NCI-H1048 (cell line): ENCODE data around the gene GPR132.
"Not testable (repeated sequence)": the region's sequence is repeated elsewhere in the genome, so short reads cannot be mapped to it uniquely, and the experiment has no call there.

Experiments used
- DNase-seq: peaks from one replicate; lab custom pipeline; 2025; lab: John Stamatoyannopoulos, UW

GPR132 gene

DNA sequence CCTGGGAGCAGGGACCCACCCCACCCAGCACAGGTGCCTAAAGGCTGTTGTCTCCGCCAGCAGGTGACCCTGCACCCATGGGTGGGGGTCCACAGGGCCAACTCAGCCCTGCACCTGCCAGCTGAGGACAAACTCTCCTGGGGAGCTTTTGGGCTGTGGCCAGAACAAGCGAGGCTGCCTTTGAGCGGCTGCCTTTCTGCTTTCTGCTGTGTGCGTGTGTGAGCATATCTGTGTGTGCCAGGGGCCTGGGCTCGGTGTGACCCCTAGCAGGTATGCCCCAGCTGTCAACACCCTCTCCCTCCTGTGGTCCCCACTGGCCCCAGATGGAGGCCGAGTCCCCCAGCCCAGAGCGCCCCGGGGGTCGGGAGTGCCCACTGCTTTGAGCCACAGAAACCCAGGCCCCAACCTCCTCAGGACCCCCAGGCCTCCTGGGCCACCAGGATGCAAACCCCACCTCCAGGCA, 25.9 kb upstream of the GPR132 start:
- no peak for DNase-seq

DNA sequence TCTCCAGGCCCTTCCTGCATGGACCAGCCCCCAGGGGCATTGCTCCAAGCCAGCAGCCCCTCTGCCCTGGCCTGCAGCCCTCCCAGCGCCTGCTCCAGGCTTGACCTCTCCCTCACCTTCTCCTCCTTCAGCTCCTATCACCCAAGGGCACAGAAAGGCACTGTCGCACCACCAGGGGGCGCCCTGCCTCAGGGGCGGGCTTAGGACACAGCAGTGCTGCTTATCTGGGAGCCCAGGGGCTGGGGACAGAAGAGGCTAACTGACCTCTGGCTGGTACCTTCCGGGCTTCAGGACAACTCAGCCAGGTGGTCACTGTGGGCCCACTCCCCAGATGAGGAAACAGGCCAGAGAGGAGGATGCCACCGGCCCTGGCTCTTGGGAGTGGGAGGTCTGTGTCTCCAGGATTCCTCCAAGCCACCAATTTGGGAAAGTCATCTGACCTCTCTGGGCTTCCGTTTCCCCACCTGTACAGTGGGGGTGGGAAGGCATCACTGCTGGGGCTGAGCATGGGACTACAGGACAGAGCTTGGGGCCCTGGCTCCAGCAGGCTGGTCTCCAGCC, 25.3 kb upstream of the GPR132 start:
- DNase-seq = peak; percentile 36

GRCh38 chr14:105089746-105090492, 24.7 kb upstream of the GPR132 start:
- DNase-seq = no peak

DNA sequence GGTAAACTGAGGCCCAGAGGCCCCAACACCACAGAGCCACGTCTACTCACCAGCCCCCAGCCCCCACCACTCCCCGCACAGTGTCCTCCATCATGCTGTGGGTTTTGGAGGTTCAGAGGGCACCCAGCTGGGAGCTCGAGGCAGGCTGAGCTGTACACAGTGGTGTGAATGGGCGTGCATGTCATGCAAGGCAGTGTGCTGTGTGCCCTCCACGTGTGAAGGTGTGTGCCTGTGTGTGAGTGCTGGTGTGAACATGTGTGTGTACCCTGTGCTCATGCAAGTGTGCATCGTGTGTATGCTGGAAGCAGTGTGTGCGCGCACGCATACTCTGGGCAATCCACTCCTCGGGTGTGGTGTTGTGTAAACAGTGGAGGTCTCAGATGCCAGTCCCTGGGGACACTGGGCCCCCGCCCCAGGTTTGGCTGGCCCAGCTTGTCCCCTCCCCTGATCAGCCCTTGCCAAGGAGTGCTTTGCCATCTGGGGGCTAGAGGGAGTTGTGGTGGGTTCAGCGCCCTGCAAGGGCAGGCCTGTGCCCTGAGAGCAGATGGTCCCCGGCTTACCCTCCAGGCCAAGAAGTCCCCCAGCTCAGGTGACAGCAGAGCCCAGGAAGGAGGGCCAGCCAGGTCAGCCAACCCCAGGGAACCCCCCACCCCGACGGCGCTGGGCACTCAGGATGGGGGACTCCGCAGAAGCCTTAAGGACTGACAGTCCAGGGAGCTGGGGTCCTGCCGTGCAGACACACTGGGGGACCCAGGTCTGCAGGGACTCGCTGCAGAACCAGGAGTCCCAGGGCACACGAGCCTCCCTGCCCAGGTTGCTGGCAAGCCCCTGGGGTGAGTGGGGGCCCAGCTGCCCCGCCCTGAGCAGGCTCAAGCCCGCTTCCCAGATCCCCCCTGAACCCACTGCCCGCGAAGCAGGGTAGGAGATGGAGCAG, 23.8 kb upstream of the GPR132 start:
- DNase-seq = no peak

GRCh38 chr14:105087963-105088811, 23.0 kb upstream of the GPR132 start:
- DNase-seq = no peak

- no peak for DNase-seq
These were observed 22.2 kb upstream of the GPR132 start for GRCh38 chr14:105087308-105087962.

- DNase-seq = no peak
These were observed 21.6 kb upstream of the GPR132 start for GRCh38 chr14:105086833-105087307.

- no peak for DNase-seq
These were observed 20.5 kb upstream of the GPR132 start for GRCh38 chr14:105085766-105086165.

DNA sequence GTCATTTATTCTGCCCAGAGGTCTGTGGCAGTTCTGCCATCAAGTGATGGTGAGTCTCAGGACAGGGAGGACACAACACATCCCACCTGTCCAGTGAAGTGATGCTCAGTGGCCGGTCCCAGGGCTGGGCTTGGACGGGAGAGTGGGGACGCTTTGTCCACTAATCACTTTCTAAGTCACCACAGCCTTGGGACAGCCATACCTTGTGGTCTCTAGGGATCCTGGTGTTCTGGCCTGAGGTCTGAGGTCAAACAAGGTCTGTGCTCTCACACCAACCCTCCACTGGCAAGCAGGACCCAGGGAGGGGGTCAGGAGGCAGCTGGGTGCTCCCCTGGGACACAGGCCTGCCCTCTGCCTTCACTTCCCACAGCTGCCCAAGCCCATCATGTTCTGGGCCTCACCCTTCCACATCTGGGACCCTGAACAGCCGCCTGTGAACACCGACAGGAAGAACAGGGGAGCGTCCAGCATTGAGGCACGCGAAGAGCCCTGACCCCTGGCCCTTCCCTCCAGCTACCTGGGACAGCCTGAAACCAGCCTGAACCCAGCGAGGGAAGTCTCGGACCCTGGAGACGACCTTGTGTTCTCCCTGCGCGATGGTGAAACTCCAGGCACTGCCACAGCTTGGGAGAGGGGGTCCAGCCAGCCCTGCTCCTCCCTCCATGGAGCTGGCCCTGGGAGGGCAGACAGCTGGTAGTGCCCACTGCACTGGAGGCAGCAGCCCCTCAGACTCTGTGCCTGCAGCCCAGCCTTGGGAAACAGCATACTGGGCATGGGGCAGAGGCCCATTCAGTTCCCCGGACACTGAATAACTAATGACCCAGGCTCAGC, 19.7 kb upstream of the GPR132 start:
- no peak for DNase-seq

DNA sequence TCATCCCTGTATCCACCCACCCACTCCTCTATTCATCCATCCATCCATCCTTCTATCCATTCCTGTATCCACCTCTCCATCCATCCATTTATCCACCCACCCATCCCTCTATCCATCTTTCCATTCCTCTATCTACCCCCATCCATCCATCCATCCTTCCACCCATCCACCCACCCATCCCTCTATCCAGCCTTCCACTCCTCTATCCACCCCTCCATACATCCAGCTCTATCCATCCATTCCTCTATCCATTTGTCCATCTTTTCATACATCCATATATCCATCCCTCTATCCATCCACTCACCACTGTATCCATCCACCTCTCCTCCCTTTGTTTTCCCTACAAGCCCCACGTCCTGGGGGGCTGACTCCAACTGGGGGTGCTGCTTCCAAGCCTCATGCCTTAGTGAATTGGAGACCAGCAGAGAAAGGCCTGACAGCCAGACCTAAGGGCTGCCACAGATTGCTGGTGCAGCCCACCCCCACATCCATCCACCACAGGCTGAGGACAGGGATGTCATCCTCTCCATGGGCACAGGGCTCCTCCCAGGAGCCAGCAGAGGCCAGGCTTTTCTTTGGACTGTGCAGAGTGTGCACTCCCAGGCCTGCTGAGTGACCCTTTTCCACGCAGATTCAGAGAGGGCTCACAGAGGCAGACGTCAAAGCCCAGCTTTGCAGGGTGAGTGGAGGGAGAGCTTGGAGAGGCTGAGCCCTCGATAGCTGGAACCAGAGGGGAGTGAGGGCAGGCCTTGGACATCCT, 18.9 kb upstream of the GPR132 start:
- no peak for DNase-seq

DNA sequence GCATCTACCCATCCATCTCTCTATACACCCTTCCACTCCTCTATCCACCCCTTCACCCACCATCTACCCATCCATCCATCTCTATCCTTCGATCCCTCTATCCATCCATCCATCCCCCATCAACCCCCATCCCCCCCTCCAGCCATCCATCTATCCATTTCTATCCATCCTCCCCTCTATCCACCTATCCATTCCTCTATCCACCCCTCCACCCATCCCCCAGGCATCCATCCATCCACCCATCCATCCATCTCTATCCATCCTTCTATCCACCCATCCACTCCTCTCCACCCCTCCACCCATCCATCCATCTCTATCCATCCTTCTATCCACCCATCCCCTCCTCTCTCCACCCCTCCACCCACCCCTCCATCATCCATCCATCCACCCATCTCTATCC, 17.5 kb upstream of the GPR132 start:
- no peak for DNase-seq

GRCh38 chr14:105081473-105081872, 16.2 kb upstream of the GPR132 start:
- not testable (repeated sequence) for DNase-seq

- no peak for DNase-seq
These were observed 14.9 kb upstream of the GPR132 start for GRCh38 chr14:105080161-105080560.

DNA sequence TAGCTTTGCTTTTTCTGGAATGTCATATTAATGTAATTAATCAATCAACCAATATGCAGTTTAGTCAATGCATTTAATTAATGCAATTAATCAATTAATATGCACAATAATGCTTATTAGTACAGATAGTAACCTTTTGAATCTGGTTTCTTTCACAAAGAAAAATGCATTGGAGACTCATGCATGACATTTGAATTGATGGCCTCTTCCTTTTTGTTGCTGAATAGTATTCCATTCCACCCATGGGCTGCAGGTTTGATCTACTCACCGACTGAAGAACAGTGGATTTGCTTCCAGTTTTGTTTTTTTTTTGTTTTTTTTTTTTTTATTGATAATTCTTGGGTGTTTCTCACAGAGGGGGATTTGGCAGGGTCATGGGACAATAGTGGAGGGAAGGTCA, 13.1 kb upstream of the GPR132 start:
- DNase-seq = no peak

DNA sequence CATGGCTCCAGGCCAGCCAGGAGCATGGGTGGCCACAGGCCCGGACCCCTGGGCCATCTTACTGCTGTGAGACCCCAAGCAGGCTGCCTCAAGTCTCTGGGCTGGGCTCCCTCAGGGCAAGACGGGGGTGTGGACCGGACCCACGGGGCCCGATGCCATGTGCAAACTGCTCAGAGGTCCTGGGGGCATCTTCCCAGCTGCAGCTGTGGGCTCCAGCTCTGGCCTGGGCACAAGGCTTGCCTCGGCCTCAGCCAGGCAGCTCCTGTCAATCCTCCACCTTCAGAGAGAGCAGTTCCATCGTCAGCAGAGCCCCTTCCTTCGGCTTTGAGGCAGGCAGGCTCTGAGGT, 12.4 kb upstream of the GPR132 start:
- no peak for DNase-seq

DNA sequence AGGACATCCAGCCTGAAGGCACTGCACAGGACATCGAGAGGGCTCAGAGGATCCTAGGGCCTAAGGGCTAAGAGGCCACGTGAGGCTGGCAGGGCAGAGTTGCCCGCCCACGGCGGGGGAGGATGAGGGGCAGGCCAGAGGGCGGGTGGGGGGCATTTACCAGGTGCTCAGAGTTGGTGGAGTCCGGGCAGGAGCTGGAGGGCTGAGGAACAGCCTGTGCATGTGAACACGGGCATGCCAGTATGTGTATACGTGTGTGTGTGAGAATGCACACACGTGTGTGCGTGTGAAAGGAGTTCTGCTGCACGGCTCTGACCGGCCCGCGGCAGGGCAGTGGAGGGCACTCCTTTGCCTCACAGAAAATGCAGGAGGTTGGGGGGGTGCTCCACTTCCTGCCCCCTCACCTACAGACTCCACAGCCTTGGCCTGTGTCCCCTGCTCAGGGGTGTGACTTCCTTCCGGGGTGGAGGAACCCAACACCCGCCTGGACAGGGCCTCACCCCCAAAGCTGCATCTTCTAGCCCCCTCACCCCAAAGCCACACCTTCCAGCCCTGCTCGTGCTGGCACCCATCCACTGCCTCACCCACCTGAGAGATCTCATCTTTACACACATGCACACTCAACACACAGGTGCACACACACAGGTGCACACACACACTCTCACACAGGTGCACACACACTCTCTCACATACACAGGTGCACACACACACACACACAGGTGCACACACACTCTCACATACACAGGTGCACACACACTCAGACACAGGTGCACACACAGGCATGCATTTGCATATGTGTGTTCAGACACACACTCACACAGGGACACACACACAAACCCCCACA, 11.8 kb upstream of the GPR132 start:
- DNase-seq = no peak

GRCh38 chr14:105076296-105076804, 11.1 kb upstream of the GPR132 start:
- no peak for DNase-seq
